Measurements from ENCODE around the gene ARSD. TPM values are rescaled to one million over a fixed set of nuclear protein-coding genes. Genes with fewer than 3 reads are reported as not detected.
A peak's percentile ranks its signal among the peaks of the same experiment; 100 is the strongest.
"Not testable (repeated sequence)": the region's sequence is repeated elsewhere in the genome, so short reads cannot be mapped to it uniquely, and the experiment has no call there.

ARSD gene, protein sequence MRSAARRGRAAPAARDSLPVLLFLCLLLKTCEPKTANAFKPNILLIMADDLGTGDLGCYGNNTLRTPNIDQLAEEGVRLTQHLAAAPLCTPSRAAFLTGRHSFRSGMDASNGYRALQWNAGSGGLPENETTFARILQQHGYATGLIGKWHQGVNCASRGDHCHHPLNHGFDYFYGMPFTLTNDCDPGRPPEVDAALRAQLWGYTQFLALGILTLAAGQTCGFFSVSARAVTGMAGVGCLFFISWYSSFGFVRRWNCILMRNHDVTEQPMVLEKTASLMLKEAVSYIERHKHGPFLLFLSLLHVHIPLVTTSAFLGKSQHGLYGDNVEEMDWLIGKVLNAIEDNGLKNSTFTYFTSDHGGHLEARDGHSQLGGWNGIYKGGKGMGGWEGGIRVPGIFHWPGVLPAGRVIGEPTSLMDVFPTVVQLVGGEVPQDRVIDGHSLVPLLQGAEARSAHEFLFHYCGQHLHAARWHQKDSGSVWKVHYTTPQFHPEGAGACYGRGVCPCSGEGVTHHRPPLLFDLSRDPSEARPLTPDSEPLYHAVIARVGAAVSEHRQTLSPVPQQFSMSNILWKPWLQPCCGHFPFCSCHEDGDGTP
- 9.0 and 13.3 TPM in 2 replicates for total RNA-seq (2014; rRNA removed; shearing (Covaris generic))

DNA sequence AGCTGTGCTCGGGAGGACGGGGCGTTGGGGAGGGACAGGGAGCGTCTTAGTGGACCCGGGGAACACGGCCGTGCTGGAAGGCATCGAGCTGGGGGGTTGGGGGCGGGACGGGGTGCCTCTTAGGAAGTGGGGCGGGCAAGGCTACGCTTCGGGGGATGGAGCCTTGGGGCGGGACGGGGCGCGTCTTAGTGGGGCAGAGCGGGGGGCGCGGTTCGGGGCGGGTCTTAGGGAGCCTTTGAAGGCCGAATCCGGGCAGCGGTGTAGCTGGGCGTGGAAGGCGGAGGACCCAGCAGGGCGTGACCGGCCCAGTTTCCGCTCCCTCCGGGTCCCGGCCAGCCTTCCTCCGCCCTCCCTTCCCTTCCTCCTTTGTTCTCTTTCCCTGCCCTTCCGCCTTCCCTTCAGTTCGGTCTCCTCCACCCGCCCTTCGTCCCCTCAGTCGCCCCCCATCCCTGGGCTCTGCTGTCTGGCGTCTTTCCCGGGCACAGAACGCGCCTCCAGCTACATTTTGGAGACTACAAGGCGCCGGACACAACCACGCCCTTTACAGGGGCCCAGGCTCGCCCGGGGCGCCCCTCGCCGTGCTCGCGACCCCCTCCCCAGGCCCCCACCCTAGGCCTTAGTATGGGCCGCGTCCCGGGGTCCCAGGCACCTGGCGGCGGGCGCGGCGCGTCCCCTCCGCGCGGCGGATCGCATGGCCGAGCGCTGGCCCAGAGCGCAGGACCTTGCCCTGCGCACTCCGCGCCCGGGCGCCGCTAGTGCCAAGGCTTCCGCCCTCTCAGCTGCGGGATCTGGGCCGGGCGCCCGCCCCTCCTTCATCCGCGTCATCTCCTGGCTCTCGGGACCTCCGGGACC, at the start of gene ARSD:
Gene ARSD, minus strand, starts transcription at position 757 of the 852 bp plus-strand sequence. Its CDS starts 64 bp downstream, at position 693.
- DNase-seq (ENCODE audit: low spot score) = peak; percentile 90

DNA sequence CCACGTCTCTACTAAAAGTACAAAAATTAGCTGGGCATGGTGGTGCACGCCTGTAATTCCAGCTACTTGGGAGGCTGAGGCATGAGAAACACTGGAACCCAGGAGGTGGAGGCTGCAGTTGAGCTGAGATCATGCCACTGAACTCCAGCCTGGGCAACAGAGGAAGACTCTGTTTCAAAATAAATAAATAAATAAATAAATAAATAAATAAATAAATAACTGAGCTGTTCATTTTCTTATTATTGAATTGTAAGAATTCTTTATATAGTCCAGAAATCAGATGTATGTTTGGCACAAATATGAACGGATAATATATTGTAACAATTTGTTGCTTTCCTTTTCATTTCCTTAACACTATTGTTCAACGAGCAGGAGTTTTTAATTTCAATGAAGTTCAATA, 49.5 kb upstream of the ARSD start:
- DNase-seq (ENCODE audit: low spot score) = not testable (repeated sequence)

DNA sequence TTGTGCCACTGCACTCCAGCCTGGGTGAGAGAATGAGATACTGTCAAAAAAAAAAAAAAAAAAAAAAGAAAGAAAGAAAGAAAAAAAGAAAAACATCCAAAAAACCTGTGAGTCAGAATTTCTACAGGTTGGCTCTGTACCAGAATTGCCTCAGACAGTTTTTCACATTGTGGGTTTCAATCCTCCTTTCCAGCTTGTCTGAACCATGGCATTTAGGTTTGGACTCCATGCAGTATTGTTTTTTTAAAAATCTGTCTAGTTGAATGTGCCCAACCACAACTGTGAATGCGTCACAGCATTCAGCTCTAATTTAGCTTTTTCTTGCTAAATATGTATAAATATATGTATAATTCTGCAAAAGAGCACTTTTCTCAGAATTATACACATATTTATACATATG, 45.8 kb upstream of the ARSD start:
- no peak for DNase-seq (ENCODE audit: low spot score)

DNA sequence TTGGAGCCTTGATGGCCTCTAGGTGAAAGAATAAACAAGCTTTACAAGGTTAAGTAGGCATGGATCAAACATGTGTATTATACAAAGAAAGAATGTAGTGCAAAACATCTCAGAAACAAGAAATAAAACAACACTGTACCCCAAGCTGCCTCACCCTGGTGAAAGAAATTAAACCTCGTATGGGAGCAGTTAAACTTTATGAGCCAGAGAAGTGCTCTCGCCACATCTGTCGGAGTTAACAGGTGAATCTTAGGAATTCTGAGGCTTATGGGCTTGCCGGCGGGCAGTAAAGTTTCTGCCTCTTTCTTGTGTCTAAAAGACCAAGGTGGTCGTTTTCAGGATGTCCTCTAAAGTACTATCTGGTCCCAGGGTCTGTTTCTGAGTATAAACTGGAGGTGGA, 43.3 kb upstream of the ARSD start:
- no peak for DNase-seq (ENCODE audit: low spot score)

DNA sequence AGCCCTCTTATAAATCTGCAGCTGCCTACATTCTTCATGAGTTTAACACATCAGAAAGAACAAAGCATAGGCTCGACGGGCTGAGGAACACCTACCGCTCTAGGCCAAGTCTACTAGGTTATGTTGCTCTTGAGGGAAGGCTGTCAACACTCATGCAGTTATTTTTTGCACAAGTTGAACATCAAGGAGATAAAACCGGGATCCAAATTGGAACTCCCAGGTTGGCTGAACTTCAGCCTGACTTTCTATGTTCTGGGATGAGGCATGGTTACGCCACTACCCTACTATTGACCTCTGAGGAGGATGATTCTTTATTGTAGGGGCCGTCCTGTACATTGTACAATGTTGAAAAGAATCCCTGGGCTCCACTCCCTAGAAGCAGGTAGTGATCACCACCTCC, 39.9 kb upstream of the ARSD start:
- no peak for DNase-seq (ENCODE audit: low spot score)

DNA sequence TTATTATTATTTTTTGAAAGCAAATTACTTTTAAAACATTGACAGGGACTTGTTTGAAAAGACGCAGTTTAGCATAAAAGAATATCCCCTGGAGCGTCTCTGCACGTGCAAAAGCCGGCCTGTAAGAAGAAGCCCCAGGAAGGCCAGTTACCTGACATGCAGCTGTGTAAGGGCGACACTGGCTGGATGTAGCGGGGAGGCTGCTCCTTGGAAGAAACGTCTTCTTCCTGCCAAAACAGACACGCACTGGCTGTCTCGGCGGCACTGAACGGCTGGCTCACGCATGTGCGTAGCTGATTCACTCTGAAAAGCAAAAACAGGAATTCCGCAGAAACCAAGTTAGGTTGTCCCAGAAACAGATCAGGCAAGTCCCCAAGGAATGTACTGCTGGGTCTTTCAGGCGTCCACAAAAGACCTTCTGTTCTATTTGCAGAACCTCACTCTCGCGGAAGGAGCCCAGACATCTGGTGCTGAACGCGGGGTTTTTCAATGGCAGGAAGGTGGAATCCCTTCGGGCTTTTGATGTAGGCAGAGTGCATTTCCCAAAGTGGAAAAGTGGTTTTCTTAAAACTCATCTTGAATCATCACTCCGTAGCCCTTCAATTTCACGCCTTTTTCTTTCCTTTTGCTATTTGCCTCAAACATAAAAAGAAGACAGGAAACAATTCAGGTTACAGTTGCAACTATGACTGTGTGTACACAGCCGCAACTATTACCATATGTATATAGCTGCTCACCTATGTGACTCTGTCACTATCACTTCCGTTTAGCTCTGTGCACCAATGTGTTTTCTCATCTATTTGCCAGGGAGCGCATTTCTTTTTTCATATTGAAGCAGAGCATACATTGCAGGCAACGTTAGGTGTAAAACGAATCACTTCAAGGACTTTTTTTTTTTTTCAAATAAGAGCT, 39.1 kb upstream of the ARSD start:
- DNase-seq (ENCODE audit: low spot score) = peak; percentile 32

DNA sequence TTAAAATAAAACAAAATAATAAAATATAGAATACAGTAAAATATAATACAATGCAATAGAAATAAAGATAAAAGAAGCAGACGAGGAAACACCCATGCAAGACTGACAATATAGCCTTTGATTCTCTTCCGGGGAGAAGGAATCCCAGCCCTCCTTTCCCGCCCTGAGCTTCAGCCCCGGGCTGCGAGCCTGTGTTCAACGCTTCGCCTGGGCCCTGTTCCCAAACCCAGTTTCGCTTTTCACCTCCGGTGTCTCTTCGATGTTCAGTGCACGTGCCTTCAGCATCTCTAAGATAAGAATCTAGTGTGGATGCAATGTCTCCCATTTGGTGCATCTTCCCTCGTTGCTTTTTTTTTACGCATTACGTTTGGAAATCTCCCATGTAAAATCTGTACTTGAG, 38.4 kb upstream of the ARSD start:
- DNase-seq (ENCODE audit: low spot score) = no peak

DNA sequence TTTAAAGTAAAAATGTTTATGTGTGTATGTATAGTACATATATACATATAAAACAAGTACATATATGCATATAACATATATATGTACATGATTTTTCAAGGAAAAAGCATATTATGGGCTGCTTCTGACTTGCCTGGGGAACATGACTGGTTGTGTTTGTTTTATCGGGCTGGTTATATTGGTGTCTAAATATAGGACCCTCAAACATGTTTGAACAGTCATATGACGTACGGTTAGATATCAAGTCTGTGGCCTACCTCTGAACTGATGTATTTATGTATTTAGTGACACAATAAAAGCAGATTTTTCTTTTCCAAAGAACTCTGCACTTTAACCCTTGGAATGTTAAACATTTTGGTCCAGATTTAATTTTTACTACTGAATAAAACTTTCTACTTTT, 37.9 kb upstream of the ARSD start:
- DNase-seq (ENCODE audit: low spot score) = no peak

DNA sequence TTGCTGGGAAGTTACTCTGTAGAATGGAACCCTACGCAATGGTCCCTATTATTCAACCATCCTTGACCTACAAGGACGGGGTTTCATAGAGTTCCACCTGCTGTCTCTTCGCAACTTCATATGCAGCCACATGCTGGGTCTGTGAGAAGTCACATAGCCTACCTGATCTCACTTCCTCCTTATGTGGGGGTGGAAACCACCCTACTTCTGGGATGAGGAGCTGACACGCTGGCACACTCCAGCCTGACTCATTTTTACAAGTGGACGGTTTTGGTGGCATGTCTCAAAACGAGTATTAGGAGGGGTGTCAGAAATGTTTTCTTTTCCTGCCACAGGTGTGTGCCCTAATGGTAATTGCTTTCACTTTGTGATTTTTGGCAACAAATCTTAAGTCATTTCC, 36.8 kb upstream of the ARSD start:
- no peak for DNase-seq (ENCODE audit: low spot score)

DNA sequence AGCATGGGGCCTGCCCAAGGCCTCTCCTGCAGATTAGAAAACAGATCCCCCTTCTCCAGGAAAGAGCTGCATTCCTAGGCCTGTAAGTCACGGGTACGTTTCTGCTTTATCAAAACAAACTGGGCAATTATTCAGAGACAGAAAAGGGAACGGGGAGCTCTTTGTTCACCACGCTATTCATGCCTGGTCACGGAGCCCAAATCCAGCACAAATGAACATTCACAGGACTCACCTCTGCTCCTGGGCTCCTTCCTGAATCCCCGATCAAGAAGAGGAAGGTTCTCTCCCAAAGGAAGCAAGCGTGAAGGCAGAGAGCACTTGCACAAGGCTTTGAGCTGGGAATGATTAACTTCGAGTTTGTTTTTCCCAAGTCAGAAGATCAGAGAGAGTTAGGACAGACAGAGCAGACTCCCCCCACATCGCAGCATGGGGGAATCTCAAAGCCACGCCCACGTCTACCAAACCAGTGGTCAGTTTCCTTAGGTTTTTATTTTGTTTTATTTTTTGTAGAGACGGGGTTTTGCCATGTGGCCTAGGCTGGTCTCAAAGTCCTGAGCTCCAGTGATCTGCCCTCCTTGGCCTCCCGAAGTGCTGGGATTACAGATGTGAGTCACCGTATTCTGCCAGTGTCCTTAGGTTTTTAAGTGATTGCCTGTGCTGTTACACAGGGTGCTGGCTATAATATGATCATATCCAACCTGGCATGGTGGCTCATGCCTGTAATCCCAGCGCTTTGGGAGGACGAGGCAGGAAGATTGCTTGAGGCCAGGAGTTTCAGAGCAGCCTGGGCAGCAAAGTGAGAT, 35.1 kb upstream of the ARSD start:
- peak; percentile 26 for DNase-seq (ENCODE audit: low spot score)

DNA sequence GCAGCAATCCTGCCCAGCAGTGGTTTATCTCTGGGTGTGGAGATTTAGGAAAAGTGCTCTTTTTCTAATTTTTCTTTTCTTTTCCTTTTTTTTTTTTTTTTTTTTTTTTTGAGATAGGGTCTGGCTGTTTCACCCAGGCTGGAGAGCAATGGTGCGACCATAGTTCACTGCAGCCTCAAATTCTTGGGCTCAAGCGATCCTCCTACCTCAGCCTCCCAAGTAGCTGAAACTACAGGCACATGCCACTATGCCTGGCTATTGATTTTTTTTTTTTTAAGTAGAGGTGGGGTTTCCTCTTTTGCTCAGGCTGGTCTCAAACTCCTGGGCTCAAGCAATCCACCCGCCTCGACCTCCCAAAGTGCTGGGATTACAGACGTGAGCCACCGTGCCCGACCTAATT, 34.3 kb upstream of the ARSD start:
- not testable (repeated sequence) for DNase-seq (ENCODE audit: low spot score)

DNA sequence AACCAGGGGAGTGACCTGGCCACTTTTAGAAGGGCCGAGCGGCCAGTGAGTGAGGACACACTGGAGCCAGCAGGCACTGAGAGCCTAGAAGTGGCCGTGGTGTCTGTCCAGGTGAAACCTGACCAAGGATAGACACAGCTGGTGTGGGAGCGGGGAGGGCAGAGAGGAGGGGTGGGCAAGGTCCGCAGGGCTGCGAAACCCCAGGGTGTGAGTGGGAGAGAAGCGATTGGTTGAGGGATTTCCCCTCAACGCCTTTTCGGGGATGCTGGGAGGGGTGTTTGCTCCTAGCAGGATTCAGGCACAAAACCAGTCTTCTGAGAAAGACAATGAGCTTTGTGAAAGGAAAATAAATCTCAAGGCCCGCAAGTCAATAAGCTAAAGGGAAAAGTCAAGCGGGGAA, 33.2 kb upstream of the ARSD start:
- DNase-seq (ENCODE audit: low spot score) = no peak

DNA sequence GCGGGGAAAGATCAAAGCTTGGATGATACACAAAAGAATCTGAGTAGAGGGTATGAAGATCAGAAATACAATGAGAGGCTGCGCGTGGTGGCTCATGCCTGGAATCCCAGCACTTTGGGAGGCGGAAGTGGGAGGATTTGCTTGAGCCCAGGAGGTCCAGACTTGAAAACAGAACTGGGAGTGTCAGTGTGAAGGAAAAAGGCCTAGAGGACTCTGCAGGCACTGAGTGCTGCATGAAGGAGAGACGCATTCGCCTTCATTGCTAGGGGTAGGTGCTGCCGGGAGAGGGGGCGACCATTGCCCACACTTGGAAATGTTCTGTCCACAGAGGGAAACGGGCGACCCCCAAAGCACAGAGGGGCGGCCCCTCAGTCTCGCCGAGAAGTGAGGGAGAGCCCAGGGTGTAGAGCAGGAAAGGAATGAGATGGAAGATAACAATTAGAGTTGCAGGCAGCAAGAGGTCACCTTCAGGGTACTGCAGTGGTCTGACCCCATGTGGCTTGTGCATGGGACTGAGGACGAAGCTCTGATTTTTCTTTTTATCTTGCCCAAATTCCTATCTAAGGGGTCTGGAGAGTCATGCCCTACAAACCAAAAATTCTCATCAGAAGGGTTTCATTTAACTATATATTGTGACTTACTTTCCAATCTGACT, 31.8 kb upstream of the ARSD start:
- DNase-seq (ENCODE audit: low spot score) = no peak

DNA sequence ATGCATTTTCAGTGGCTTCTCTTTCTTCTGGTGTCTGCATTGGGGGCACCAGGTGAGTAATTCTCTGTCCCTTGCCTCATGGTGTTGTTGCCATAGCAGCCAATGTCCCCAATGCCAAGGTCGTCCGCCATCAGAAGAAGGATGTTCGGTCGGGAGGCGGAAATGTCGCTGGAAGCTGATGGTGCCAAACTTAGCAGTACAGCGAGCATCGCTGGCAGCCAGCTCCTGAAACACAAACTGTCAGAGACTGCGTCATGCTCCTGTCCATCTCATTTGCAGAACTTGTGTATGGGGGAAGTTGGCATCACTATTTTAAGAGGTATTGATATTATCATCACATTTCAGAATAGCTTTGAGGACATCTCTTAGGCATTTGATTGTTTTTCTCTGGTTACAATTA, 29.1 kb upstream of the ARSD start:
- DNase-seq (ENCODE audit: low spot score) = no peak

DNA sequence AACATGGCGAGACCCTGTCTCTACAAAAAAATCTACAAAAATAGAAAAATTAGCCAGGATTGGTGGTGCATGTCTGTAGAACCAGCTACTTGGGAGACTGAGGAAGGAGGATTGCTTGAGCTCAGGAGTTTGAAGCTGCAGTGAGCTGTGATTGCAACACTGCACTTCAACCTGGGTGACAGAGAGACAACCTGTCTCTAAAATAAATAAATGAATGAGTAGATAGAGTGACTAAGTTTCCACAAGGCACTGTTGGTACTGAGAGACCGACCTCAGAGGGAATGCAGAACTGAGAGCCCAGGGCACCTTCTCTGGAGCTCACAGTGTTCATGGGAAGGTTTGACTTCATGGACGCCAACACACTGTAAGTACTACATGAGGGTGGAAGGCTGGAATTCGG, 26.7 kb upstream of the ARSD start:
- no peak for DNase-seq (ENCODE audit: low spot score)

DNA sequence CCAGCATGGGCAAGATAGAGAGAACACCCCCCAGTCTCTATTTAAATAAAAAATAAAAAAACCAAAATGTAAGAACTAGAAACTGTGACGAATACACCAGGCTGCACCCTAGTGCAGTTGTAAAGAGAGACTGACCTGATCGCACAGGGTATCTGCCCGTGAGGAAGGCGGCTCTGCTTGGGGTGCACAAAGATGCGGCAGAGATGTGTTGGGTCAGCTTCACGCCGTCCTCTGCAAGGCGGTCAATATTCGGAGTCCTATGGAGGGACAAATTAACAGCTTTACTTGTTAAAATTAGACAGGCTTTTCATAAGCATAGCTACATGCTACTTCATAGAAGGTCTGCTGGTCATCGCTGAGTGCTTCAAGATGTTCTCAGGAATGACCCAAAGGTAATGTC, 26.1 kb upstream of the ARSD start:
- no peak for DNase-seq (ENCODE audit: low spot score)

DNA sequence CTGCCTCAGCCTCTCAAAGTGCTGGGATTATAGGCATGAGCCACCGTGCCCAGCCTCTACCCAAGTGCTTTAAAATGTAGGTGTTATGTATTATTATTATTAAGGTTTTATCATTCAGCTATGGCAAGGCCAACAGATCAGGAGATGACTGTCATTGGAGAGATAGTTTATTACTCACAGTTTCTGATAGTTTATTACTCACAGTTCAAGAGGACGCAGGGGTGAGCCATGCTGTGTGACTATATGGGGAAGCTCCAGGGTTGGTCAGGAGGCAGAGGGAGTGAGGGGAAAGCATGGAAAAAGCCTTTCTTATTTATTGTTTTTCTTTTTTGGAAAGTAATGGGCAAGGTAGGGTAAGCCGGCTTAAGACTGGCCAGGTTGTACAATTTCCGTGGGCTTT, 25.4 kb upstream of the ARSD start:
- no peak for DNase-seq (ENCODE audit: low spot score)

DNA sequence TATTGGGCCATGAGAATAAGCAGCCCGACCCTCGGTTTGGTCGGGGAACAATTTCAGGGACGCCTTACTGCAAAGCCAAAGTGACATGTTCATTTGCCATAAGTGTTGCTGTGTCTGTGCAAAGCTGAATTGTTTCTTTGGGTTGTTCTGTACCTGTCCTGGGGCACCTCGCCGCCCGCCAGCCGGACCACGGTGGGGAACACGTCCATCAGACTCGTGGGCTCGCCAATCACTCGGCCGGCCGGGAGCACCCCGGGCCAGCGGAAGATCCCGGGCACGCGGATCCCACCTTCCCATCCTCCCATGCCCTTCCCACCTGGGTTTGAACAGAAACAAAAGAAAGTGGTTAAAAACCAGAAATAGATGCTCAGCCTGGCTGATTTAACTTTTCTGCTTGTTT, 8.8 kb upstream of the ARSD start:
- not testable (repeated sequence) for DNase-seq (ENCODE audit: low spot score)

DNA sequence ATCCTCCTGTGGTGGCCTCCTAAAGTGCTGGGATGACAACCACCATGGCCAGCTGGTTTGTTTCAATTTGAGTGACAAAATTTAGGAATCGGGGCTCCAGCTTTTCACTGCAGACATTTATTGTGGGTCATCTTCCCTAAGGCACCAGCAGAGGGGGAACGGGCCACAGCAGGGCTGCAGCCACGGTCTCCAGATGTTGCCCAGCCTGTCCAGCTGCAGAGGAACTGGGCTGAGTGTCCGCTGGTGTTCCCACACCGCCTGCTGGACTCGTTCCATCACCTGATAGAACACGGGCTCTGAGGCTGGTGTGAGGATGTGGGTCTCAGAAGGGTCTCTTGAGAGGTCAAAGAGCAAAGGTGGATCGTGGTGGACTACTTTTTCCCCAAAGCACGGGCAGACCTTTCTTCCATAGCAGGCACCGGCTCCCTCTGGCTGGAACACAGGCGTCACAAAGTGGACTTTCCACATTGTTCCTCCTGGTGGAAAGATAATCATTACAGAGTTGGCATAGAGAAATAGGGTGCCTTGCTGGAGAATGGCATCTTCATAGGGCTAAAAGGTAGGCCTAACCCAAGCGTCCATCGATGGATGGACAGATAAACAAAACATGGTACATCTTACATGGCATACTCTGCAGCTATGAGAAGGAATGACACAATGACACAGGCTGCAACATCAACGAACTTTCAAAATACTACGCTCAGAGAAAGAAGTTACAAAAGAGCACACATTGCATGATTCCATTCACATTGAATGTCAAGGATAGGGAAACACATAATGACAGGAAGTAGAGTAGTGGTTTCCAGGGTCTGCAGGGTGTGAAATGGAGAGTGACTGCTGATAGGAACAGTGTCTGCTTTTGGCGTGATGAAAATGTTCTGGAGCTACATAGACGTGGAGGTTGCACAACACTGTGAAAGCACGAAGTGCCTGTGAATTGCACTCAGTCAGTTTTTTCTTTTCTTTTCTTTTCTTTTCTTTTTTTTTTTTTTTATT, 5.9 kb upstream of the ARSD start:
- no peak for DNase-seq (ENCODE audit: low spot score)

All from H4 (cell line).